Dedifferentiated amniotic fluid mesenchymal stem cell (primary cell): ENCODE data around the gene RNASEH2A.
"Not testable (repeated sequence)": the region's sequence is repeated elsewhere in the genome, so short reads cannot be mapped to it uniquely, and the experiment has no call there.

Experiments
- DNase-seq: peaks from one replicate; pipeline ENCODE4 v3.0.0-alpha.2; 2016; ENCODE audit errors: extremely low spot score

Gene RNASEH2A

GRCh38 chr19:12794196-12794941 is 12.0 kb upstream of the RNASEH2A start:
- DNase-seq: no peak

DNA sequence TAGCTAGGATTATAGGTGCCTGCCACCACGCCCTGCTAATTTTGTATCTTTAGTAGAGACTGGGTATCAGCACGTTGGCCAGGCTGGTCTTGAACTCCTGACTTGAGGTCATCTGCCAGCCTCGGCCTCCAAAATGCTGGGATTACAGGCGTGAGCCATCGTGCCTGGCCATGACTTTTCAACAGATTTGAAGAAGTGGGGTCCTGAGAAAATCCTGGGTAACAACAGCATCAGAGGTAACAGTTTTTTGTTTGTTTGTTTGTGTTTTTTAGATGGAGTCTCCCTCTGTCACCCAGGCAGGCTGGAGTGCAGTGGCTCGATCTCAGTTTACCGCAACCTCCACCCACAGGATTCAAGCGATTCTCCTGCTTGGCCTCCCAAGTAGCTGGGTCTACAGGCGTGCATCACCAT is 11.4 kb upstream of the RNASEH2A start:
- no peak for DNase-seq

DNA sequence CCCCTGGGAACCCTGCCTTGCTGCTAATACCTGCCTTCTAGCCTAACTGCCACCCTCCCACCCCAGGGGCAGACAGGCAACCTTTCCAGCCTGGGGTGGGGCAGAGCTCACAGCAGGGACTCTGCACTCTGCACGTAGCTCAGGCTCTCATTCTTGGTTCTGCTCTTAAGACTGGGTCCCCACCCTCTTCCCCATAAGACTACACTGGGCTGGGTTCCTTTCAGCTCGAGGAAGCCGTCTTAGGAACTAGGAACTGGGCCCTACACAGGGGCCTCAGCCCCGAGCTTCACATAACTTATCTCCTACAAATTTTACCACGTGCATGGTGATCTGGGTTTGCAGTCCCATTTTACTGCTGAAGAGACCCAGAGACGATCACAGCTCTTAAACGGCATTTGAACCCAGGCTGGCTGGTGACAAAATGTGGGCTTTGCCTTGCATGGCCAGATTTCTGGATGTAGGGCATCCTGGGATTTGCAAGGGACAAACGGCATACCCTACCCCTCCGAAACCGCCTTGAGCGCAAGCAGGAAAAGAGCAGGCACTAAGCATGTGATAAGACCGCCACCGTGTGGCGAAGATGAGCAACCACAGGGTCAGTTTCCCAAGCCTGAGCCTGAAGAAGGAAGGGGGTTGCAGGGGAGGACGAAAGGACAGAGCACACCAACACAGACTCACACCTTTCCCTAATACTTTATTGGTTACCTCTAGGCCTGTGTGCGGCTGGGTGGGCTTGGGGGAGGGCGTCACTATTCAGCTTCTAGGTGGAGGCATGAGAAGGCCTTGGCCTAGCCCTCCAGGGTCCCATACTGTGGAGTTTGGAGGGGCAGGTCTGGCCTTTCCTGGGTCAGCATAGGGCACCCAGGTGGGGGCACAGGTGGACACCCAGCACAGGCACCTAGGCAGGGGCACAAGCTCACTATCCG is 10.0 kb upstream of the RNASEH2A start:
- DNase-seq: peak; percentile 77

- no peak for DNase-seq
These were observed 9.2 kb upstream of the RNASEH2A start for GRCh38 chr19:12797141-12797587.

DNA sequence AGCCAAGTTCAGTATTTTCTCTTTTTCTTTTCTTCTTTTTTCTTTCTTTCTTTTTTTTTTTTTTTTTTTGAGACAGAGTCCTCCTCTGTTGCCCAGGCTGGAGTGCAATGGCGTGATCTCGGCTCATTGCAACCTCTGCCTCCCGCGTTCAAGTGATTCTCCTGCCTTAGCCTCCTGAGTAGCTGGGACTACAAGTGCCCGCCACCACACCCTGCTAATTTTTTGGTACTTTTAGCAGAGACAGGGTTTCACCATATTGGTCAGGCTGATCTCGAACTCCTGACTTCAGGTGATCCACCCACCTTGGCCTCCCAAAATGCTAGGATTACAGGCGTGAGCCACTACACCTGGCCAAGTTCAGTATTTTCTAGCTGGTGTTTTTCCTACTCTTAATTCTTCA is 8.8 kb upstream of the RNASEH2A start:
- DNase-seq: not testable (repeated sequence)

DNA sequence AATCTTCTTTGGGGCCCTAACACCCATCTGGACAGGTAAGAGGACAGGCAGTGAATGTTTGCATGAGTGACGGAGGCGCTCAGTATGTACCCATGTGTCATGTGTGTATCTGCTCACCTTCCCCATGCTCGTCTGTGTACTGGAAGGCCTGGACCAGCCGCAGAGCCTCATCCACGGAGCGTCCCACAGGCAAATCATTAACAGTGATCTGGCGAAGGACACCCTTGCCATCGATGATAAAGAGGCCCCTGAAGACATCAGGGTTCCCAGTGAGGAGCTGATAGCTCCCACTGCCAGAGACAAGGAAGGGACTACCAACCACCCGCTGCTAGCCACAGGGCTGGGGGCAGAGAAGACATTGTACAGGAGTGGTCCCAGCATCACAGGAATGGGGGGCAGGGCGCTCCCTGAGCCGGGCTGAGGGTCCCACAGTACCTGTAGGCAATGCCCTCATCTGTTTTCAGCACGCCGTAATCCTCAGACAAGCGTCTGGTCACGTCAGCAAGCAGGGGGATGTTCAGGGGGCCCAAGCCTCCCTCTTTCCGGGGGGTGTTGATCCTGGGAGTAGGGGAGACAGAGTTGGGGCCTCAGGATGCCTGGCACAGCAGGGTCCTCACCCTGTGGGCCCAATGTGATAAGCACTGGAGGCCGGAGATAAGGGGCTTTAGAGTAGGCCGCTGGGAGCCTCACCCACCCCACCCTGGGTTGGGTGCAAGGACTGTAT is 6.5 kb upstream of the RNASEH2A start:
- DNase-seq: no peak

- DNase-seq: no peak
These were observed 6.0 kb upstream of the RNASEH2A start for GRCh38 chr19:12800466-12800770.

DNA sequence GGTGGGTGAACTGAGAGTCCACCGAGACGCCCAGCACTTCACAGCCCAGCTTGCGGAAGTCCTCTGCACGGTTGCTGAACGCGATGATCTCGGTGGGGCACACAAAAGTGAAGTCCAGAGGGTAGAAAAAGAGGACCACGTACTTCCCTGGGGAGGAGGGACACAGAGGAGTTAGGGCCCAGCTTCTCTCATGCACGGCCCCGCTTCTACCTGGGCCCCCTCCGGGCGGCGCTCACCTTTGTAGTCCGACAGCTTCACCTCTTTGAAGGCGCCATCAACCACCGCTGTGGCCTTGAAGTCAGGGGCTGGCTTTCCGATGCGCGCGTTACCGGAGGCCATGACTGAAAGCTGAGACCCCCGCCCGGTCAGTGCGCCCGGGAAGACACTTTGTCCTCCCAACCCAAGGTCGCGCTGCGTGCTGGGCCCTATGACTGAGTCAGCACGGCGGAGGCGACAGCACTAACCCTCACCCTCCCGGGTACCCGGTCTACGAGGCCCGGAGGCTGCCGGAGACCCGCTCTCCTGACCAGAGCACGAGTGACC is 5.4 kb upstream of the RNASEH2A start:
- no peak for DNase-seq

- no peak for DNase-seq
These were observed 4.7 kb upstream of the RNASEH2A start, which contains the start of the genes PRDX2 and THSD8 for GRCh38 chr19:12801466-12802266. Gene PRDX2, minus strand, starts transcription at chr19:12801800. Its CDS starts 539 bp downstream, at chr19:12801261. Gene THSD8, plus strand, starts transcription at chr19:12802069. Its CDS starts 3 bp downstream, at chr19:12802072.

- DNase-seq: no peak
These were observed 3.9 kb upstream of the RNASEH2A start for GRCh38 chr19:12802267-12803106.

DNA sequence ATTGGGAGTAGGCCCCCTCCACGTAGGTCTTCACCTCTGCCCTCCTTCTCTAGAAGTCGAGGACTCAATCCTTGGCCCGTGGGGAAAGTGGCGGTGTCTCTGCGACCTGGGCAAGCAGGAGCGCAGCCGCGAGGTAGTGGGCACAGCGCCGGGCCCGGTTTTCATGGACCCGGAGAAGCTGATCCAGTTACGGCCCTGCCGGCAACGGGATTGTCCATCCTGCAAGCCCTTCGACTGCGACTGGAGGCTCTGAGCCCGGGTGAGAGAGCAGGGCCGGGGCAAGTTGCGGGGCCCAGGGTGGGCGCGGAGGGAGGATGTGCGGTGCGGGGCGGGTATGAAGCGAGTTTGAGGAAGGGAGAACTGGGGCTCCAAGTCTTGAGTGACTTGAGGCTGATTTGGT is 2.3 kb upstream of the RNASEH2A start:
- DNase-seq: no peak

- no peak for DNase-seq
These were observed 8.7 kb downstream of the RNASEH2A start for GRCh38 chr19:12815088-12815487.

GRCh38 chr19:12817188-12817587 is 10.8 kb downstream of the RNASEH2A start:
- not testable (repeated sequence) for DNase-seq

GRCh38 chr19:12817810-12818209 is 11.4 kb downstream of the RNASEH2A start:
- DNase-seq: not testable (repeated sequence)

DNA sequence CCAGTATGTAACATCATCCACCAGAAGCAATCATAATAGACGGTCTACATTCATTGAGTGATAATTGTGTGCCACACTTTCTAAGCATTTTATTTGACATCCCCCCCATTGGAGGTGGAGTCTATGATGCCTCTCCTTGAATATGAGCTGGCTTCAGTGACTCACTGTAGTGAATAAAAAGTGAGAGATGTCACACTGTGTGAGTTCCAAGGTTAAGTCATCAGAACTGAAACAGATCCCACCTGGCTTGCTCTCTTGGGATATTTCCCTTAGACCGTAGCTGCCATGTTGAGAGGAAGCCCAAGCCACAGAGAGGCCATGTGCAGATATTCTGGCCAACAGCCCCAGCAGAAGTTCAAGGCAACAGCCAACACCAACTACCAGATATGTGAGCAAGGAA is 15.4 kb downstream of the RNASEH2A start:
- no peak for DNase-seq

DNA sequence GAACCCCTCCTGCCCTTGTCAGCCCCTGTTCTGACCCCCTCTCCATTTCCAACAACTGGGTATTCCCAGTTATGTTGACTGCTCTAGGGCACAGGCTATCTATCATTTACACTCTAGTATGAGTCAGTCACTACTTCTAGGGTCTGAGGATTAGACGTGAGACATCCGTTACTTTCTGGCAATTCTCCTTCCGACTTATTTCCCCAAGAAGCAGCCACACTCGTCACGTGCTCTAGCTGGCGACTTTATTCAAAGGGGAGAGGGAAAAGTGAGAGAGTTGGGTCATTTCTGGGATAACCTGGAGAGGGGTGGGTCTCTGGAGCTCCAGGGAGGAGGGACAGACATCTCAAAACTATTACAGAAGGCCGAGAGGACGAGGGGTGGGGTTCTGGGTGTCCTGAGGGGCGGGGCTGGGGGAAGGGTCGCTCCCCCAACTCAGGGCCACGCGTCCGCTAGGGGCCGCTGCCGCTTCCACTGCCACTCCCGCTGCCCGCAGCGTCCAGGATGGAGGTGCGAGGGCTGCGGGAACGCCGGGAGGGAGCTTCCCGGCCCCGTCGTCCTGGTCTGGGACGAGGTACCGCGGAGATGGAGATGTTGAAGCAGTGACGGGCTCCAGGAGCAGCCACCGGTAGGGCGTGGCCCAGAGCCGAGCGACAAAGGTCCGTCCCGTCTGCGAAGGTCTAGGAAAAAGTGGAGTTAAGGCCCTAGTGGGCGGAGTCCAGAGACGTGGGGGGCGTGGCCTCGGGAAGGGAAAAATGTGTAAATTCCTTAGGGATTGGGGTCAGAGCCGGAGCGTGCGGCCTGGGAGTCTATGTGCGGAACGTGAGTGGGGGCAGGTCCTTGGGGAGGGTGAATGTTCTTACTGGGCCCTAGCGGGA is 19.1 kb downstream of the RNASEH2A start:
- no peak for DNase-seq

GRCh38 chr19:12828494-12828893 is 22.1 kb downstream of the RNASEH2A start:
- DNase-seq: no peak

- DNase-seq: no peak
These were observed 27.0 kb downstream of the RNASEH2A start for GRCh38 chr19:12833418-12833737.
